ENCODE results near the gene TBC1D7. TPM values are rescaled to one million over a fixed set of nuclear protein-coding genes. Genes with fewer than 3 reads are reported as not detected.
A peak's percentile ranks its signal among the peaks of the same experiment; 100 is the strongest.
"Not testable (repeated sequence)": the region's sequence is repeated elsewhere in the genome, so short reads cannot be mapped to it uniquely, and the experiment has no call there.

The TBC1D7 gene
- polyA plus RNA-seq, 1 donor from 2014 or later: 15.7 TPM

DNA sequence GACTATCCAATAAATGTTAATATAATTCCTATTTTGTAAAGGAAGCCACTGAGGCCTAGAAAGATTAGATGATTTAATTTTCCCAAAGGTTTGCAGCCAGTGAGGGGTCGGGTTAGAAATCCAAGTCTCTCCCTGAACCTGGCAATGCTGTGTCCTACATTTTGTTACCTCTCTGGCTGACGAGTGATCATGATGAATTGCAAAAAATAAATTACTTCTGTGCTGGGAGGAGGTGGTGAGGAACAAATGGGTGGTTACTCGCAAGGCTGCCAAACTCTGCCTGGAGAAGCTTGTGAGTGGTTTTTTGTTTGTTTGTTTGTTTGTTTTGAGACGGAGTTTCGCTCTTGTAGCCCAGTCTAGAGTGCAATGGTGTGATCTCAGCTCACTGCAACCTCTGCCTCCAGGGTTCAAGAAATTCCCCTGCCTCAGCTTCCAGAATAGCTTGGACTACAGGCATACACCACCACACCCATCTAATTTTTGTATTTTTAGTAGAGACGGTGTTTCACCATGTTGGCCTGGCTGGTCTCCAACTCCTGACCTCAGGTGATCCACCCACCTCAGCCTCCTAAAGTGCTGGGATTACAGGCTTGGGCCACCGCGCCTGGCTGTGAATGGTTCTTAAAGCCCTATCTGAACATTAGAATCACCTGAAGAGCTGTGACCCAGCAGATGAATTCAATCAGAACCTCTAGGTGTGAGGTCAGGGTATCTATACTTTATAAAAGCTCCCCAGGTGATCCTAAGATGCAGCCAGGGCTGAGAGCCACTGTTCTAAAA is 20.2 kb upstream of the TBC1D7 start:
- H3K4me3 Mint-ChIP-seq: no peak overlapping the region
- peaks cover 3 to 13% (median 9%) of the 10 kb centered on the region in 3 donors for H3K4me1 Mint-ChIP-seq
- peaks cover 0 to 2% (median 0%) of the 10 kb centered on the region in 3 donors for H3K9me3 Mint-ChIP-seq
- no peaks in the 10 kb centered on the region for H3K27me3 Mint-ChIP-seq
- H3K27ac Mint-ChIP-seq: no peak overlapping the region
- peaks cover 2% of the 10 kb centered on the region for H3K36me3 Mint-ChIP-seq

DNA sequence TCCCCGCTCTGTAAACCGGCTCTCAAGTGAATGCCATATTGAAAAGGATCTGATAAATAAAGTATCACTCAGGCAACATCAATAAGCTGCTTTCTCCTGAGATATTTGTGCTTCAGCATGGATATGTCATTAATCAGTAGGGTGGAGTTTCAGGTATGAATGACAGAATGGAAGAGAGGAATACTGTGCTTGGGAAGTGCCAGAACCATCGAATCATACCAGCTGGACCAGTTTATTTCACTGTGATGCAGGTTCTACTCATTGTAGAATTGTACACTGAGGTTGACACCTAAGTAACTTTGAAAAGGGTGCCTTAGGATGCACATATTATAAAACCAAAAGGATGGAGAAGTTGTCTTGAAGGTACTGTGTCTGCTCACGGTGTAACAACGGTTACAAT is 17.9 kb upstream of the TBC1D7 start:
- H3K36me3 Mint-ChIP-seq: peaks cover 6% of the 10 kb centered on the region
- peaks cover 0 to 8% (median 2%) of the 10 kb centered on the region in 3 donors for H3K4me1 Mint-ChIP-seq
- H3K27me3 Mint-ChIP-seq: no peaks in the 10 kb centered on the region
- no peak overlapping the region for H3K4me3 Mint-ChIP-seq
- H3K27ac Mint-ChIP-seq: no peak overlapping the region
- H3K9me3 Mint-ChIP-seq: peaks cover 0 to 5% (median 4%) of the 10 kb centered on the region in 3 donors

DNA sequence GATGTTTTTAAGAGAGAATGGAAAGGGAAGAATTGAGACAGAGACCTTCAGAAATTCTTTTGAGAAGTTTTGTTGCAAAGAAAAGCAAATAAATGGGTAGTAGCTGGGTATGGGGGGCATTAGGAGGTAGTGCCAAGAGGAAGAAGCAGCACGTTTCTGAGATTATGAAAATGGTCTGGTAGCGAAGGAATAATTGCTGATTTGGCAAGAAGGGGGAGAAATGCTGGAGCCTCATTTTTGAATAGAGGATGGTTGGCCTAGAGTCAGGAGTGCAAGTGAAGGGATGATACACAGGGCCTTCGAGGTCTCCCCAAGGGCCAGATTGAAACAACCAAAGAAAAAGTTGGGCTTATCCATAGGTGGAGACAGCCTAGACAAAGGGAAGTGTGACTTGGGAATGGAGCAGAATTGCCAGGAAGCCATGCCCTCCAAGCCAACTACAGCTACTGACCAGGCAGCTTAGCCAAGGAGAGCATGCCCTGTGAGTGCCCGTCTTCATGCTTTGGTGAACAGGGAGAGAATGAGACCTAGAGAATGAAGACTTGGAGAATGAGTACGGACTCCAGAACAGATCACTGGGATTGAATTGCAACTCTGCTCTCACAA is 14.2 kb upstream of the TBC1D7 start:
- H3K27me3 Mint-ChIP-seq: no peaks in the 10 kb centered on the region
- H3K4me1 Mint-ChIP-seq: peaks cover 24 to 31% (median 31%) of the 10 kb centered on the region in 3 donors
- no peak overlapping the region for H3K27ac Mint-ChIP-seq
- peaks cover 0 to 5% (median 4%) of the 10 kb centered on the region in 3 donors for H3K9me3 Mint-ChIP-seq
- H3K4me3 Mint-ChIP-seq: no peak overlapping the region
- peaks cover 9% of the 10 kb centered on the region for H3K36me3 Mint-ChIP-seq

DNA sequence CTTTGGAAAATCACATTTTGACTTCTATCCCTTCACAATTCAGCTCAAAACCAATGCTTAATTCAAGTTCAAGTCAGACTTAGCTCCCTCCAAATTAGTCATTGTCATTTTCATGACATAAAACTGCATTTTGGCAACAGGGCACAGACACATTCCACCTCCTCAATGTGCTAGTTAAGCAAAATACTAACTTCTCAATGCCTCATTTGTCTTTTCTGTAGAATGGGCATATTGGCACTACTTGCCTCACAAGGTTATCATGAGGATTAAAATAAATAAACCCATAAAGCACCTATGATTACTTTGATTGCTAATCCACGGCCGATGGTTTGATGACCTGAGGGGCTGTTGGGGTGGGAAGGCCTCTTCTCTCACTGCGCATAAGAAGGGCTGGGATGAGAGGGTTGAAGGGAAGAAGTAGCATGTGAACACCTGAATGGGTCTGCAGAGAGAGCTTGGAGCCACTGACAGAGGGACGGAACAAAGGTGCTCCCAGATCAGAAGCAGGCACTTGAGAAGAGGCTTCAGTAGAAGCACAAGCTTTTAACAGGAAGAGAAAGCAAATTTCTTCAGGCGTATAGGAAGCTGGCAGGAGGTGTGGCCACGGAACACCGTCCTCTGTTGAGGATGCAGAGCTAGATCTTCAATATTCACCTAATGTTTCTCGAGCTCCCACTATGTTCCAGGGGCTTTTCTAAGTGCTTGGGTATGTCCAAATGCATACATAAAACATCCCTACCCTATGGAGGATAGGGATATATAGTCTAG is 11.7 kb upstream of the TBC1D7 start:
- Mint-ChIP-seq H3K36me3 (peaks cover 9% of the 10 kb centered on the region), H3K9me3 (peaks cover 0 to 5% (median 4%) of the 10 kb centered on the region in 3 donors), H3K4me3 (peak overlapping the region in 2 of 4 donors; percentile 81 to 90), H3K27ac (peak overlapping the region in 2 of 3 donors; percentile 48 to 71), H3K27me3 (no peaks in the 10 kb centered on the region), H3K4me1 (peaks cover 27 to 37% (median 30%) of the 10 kb centered on the region in 3 donors)

DNA sequence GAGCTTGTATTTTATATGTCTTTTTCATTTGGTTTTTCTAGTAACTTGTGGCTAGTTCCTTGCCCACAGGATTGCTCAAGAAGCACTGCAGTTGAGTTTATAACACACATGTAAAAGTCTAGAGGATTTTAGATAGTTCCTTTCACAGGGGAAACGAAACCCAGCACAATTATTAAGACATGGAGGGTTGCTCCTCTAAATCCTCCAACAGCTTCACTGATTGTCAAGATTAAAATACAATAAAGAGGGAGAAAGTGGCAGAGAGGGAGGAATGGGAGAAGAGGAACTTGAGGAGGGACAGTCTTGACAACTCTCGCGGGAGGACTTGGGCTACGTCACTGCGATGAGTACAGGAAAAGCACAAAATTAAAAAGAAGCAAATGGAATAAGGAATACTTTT is 9.7 kb upstream of the TBC1D7 start:
- H3K36me3 Mint-ChIP-seq: peaks cover 7% of the 10 kb centered on the region
- peak overlapping the region; percentile 1 to 42 (median 17) for H3K27ac Mint-ChIP-seq
- peak overlapping the region in 2 of 4 donors; percentile 43 to 82 for H3K4me3 Mint-ChIP-seq
- peaks cover 0 to 5% (median 2%) of the 10 kb centered on the region in 3 donors for H3K9me3 Mint-ChIP-seq
- H3K4me1 Mint-ChIP-seq: peaks cover 29 to 37% (median 30%) of the 10 kb centered on the region in 3 donors
- no peaks in the 10 kb centered on the region for H3K27me3 Mint-ChIP-seq

DNA sequence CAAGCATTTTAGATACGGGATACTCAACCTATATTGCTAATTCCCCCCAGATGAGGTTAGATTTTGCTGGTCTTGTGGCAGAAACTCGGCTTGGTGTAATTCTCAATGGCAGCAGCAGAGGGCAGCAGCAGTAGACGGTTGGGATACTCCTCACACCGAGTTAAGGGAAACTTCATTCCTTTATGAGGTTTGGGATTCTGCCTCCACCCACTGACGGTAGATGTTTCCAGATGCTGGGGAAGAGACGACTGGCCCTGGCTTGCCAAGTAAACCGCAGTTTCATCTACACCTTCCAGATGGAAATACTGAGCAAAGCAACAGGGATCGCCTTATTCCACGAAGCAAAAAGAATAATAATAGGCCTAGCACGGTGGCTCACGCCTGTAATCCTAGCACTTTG is 8.2 kb upstream of the TBC1D7 start:
- Mint-ChIP-seq H3K27me3 (no peaks in the 10 kb centered on the region), H3K9me3 (no peaks in the 10 kb centered on the region), H3K36me3 (peaks cover 4% of the 10 kb centered on the region), H3K4me1 (peaks cover 29 to 42% (median 32%) of the 10 kb centered on the region in 3 donors), H3K4me3 (no peak overlapping the region), H3K27ac (no peak overlapping the region)

DNA sequence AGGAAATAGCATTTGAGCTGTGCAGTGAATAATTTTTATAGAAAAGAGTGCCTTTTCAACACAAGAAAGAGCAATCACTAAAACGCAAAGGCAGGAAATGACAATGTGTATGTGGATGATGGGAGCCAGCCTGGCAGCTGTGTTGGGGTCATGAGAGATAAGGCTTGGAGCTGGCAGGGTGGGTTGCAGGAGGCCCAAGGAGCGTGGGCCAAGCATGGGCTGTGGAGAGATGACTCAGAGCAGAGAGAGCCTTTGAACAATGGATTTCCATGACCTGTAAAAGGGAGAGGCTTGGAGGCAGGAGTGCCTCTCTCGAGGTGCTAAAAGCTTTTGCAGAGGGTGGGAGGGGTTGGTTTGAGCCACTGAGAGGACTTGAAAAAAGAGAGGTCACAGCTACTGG is 6.6 kb upstream of the TBC1D7 start:
- H3K9me3 Mint-ChIP-seq: no peaks in the 10 kb centered on the region
- peaks cover 4% of the 10 kb centered on the region for H3K36me3 Mint-ChIP-seq
- H3K27ac Mint-ChIP-seq: no peak overlapping the region
- H3K4me1 Mint-ChIP-seq: peaks cover 19 to 35% (median 22%) of the 10 kb centered on the region in 3 donors
- H3K4me3 Mint-ChIP-seq: peak overlapping the region in 1 of 4 donors; percentile 55
- H3K27me3 Mint-ChIP-seq: no peaks in the 10 kb centered on the region

DNA sequence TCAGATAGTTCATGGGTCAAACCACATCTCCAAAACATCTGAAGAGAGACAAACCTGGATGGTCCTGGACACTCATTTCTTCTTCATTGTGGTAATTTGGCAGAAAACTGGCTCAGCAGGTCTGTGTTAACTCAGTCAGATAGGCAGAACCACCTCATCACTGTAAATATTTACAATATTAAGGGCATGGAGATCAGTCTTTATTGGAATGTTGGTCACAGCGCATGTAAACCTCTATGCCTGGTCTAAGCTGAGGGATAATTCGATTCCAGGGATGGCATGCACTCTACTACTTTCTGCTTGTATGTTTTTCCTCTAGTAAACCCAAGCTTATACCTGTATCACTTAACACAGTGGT is 4.0 kb upstream of the TBC1D7 start:
- peaks cover 2% of the 10 kb centered on the region for H3K36me3 Mint-ChIP-seq
- no peak overlapping the region for H3K27ac Mint-ChIP-seq
- H3K4me1 Mint-ChIP-seq: peaks cover 12 to 25% (median 14%) of the 10 kb centered on the region in 3 donors

DNA sequence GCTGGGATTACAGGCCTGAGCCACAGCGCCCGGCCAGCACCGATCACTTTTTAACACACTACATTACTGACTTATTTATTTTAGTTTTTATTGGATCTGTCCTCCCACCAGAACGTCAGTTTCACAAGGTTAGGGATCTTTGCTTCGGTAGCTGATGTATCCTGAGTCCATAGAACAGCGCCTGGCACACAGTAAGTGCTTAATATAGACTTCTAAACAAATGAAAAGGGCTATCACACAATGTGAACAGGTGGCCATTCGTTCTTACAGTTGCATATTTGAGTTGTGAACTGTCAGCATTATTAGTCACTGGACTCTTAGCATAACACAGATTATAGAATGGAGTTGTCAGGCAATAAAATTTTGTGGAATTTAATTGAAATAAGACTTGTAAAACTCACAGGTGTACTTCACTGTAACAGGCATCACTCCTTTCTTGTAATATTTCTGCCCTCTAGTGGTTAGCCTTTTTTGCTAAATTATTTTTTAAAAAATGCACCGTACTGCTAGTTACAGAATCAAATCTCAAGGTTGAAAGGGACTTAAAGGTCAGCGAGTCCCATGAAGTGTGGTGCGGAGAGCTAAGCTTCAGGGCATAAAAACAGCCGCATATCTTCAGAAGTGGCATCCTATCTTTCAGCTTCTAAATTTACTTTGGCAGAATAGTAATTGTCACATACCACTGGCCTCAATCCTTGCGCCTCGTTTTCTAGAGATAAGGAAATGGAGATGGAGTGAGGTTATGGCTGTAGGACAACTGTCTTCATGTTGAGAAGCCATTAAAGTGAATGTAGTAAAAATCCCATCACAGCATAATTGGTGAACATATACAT is 3.4 kb upstream of the TBC1D7 start:
- no peaks in the 10 kb centered on the region for H3K9me3 Mint-ChIP-seq
- H3K27me3 Mint-ChIP-seq: no peaks in the 10 kb centered on the region
- peak overlapping the region in 2 of 4 donors; percentile 16 to 88 for H3K4me3 Mint-ChIP-seq
- H3K36me3 Mint-ChIP-seq: peaks cover 2% of the 10 kb centered on the region
- peak overlapping the region in 1 of 3 donors; percentile 83 for H3K27ac Mint-ChIP-seq
- peaks cover 12 to 29% (median 16%) of the 10 kb centered on the region in 3 donors for H3K4me1 Mint-ChIP-seq

More for the DNA sequence above, 4.0 kb upstream of the TBC1D7 start:
- Mint-ChIP-seq H3K27me3 (no peaks in the 10 kb centered on the region), H3K4me3 (no peak overlapping the region), H3K9me3 (no peaks in the 10 kb centered on the region)

DNA sequence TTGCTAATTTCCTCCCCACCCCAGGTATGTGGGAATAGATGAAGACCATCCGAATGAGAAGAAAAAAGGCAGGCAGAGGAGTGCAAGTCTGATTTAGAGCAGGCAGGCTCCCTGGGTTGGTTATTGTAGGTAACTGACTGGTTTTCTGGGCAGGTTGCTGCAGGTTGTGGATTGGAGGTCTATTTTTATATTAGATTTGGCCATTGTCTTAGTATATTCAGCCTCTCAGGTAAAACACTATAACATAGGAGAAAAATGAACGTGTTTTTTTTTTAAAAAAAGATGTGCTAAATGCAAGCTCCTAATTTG is 492 bp upstream of the TBC1D7 start:
- Mint-ChIP-seq H3K9me3 (no peaks in the 10 kb centered on the region), H3K27me3 (no peaks in the 10 kb centered on the region), H3K4me3 (peak overlapping the region; percentile 95 to 99 (median 98)), H3K36me3 (peaks cover 5% of the 10 kb centered on the region), H3K4me1 (peaks cover 12 to 25% (median 17%) of the 10 kb centered on the region in 3 donors), H3K27ac (peak overlapping the region; percentile 95 to 98 (median 95))

DNA sequence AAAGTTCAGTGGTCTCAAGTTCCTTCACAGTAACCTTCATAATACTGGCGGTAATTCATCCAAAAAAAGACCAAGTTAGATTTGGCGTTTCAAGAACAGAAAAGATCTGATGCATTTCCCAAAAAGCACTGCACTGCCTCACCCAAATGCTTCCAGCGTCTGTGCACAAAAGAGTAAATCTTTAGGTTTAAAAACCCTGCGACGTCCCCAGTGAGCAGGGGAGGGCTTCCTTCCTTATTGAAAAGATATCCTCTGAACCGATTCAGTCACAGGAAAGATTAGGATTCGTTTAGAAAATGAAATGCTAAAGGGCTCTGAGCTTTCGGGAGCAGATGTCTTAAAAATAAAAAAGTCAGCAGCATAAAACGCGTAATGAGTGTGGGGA is 654 bp downstream of the TBC1D7 start:
- no peaks in the 10 kb centered on the region for H3K9me3 Mint-ChIP-seq
- H3K4me1 Mint-ChIP-seq: peaks cover 12 to 25% (median 17%) of the 10 kb centered on the region in 3 donors
- no peaks in the 10 kb centered on the region for H3K27me3 Mint-ChIP-seq
- peak overlapping the region; percentile 95 to 98 (median 95) for H3K27ac Mint-ChIP-seq
- peaks cover 5% of the 10 kb centered on the region for H3K36me3 Mint-ChIP-seq
- peak overlapping the region; percentile 95 to 99 (median 98) for H3K4me3 Mint-ChIP-seq

DNA sequence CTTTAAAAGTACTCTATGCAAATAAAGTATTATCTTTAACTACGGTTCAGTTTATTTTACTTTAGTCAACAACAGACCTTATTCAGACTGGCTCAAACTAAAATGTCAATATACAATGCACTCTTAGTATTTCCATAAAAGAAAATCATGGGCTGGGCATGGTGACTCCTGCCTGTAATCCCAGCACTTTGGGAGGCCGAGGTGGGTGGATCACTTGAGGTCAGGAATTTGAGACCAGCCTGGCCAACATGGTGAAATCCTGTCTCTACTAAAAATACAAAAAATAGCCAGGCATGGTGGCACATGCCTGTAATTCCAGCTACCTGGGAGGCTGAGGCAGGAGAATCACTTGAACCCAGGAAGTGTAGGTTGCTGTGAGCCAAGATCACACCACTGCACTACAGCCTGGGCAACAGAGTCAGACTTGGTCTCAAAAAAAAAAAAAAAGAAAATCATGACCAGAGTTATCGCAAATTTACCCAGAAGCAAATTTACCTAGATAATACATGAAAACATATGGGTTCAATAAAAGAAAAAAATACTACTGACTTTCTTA is 2.2 kb downstream of the TBC1D7 start:
- H3K9me3 Mint-ChIP-seq, H3K27ac Mint-ChIP-seq: not testable (repeated sequence)
- peaks cover 14 to 19% (median 15%) of the 10 kb centered on the region in 3 donors for H3K4me1 Mint-ChIP-seq

DNA sequence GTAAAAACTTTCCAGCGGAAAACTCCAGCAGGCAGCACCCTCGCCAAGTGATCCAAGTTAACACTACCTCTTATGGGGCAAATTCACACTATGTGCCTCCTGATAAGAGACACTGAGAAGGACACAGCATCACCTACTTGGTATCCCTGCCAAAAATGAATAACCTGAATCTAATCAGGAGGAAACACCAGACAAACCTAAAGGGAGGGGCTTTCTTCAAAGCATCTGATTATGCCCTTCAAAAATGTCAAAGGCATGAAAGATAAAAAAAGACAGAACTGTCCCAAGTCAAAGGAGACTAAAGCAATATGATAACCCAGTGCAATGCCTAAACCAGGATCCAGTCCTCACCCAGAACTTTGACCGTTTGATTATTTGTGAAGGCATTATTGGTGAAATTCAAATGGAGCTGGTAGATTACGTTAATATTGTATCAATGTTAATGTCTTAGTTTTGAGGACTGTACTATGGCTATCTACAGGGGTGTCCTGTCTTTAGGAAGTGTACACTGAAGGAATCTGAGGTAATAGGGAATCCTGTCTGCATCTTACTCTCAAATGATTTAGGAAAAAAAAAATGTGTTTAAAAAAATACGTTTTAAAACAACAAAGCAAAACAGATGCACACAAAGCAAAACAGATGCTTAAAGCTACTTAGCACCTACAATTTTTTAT is 8.3 kb downstream of the TBC1D7 start:
- Mint-ChIP-seq H3K4me3 (no peak overlapping the region), H3K36me3 (peaks cover 6% of the 10 kb centered on the region), H3K27ac (no peak overlapping the region)

More for the DNA sequence above, 2.2 kb downstream of the TBC1D7 start:
- H3K36me3 Mint-ChIP-seq, H3K27me3 Mint-ChIP-seq: not testable (repeated sequence)
- peak overlapping the region in 2 of 4 donors; percentile 73 to 99 for H3K4me3 Mint-ChIP-seq

DNA sequence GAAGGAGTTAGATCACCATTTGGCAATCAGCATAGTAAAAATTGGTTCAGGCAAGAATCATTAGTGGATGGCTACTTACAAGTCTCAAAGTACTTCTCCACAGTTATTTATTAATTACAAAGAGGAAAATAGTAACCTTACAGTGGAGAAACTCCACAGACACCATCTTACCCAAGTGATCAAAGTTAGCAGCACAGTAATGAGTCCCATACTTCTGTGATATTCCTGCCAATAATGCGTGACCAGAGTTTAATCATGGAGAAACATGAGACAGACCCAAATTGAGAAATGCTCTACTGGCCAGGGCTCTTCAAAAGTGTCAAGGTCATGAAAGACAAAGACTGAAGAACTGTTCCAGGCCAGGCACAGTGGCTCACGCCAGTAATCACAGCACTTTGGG is 9.5 kb downstream of the TBC1D7 start:
- peaks cover 0 to 3% (median 0%) of the 10 kb centered on the region in 3 donors for H3K4me1 Mint-ChIP-seq
- peaks cover 6% of the 10 kb centered on the region for H3K36me3 Mint-ChIP-seq
- no peak overlapping the region for H3K4me3 Mint-ChIP-seq
- H3K27me3 Mint-ChIP-seq: no peaks in the 10 kb centered on the region
- H3K27ac Mint-ChIP-seq: no peak overlapping the region
- no peaks in the 10 kb centered on the region for H3K9me3 Mint-ChIP-seq

More for the DNA sequence above, 8.3 kb downstream of the TBC1D7 start:
- Mint-ChIP-seq H3K27me3 (no peaks in the 10 kb centered on the region), H3K9me3 (no peaks in the 10 kb centered on the region), H3K4me1 (peaks cover 0 to 3% (median 0%) of the 10 kb centered on the region in 3 donors)

Data from IgD-negative memory B cell (primary cell).